ENCODE measurements around the gene TUBGCP3. TPM values are rescaled to one million over a fixed set of nuclear protein-coding genes. Genes with fewer than 3 reads are reported as not detected.

Gene TUBGCP3
- total RNA-seq, 1 donor: 17.0 TPM

GRCh38 chr13:112575675-112576074 lies 12.3 kb downstream of the TUBGCP3 start:
- TF ChIP-seq, protein P1, sequence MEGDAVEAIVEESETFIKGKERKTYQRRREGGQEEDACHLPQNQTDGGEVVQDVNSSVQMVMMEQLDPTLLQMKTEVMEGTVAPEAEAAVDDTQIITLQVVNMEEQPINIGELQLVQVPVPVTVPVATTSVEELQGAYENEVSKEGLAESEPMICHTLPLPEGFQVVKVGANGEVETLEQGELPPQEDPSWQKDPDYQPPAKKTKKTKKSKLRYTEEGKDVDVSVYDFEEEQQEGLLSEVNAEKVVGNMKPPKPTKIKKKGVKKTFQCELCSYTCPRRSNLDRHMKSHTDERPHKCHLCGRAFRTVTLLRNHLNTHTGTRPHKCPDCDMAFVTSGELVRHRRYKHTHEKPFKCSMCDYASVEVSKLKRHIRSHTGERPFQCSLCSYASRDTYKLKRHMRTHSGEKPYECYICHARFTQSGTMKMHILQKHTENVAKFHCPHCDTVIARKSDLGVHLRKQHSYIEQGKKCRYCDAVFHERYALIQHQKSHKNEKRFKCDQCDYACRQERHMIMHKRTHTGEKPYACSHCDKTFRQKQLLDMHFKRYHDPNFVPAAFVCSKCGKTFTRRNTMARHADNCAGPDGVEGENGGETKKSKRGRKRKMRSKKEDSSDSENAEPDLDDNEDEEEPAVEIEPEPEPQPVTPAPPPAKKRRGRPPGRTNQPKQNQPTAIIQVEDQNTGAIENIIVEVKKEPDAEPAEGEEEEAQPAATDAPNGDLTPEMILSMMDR (IDR thresholded peaks at IDR 0.05; ENCODE audit: extremely low read depth, low read depth, low read length): no peak
- H3K9me3 ChIP-seq (ENCODE audit: low read depth, low read length): no peaks in the 10 kb centered on the region
- peaks cover 93% of the 10 kb centered on the region for H3K79me2 ChIP-seq (ENCODE audit: insufficient read depth, low read length)
- DNase-seq (ENCODE audit: insufficient read length, low spot score, missing footprints): no peak
- H3K27ac ChIP-seq (ENCODE audit: low read depth, low read length): no peak overlapping the region
- no peaks in the 10 kb centered on the region for H3K27me3 ChIP-seq (ENCODE audit: insufficient read depth, low read length)
- H3K4me1 ChIP-seq (ENCODE audit: insufficient read depth, low read length): no peaks in the 10 kb centered on the region
- H4K20me1 ChIP-seq (ENCODE audit: insufficient read depth, low read length): peaks cover 14% of the 10 kb centered on the region
- H3K4me3 ChIP-seq (ENCODE audit: insufficient read depth, low read length): no peak overlapping the region
- H2AFZ ChIP-seq (ENCODE audit: low read length): no peak overlapping the region
- H3K4me2 ChIP-seq (ENCODE audit: insufficient read depth, low read length): no peak overlapping the region
- H3K36me3 ChIP-seq (ENCODE audit: insufficient read depth, low read length): no peaks in the 10 kb centered on the region

DNA sequence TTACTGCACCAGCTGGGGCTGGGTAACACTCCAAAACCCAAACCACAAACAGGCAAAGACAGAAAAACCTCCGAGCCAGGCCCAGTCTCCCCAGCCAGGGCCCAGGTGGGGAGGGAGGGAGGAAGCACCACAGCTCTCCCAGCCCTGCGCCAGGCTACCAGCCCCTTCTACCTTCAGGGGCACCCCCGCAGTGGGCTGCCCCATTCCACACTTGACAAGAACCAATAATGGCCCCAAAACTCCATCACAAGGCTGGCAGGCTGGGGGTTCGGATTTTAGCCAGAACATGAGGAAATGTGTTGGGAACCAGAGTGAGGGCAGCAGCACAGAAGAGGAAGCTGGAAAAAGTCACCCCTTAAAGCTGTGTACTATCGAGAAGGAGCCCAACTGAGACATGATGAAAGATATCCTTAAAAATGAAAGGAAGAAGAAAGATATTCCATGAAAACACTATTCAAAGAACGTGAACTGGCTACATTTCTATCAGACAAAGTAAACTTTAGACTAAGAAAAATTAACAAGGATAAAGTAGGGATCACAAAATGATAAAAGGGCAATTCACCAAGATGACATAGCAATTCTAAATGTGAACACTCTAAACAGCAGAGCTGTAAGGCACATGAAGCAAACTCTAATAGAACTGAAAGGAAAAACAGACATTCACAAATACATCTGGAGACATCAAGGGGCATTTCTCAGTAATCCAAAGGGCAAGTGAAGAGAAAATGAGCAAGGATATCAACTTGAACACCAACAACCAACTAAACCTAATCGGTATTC lies 12.9 kb downstream of the TUBGCP3 start:
- no peak overlapping the region for H3K4me3 ChIP-seq (ENCODE audit: insufficient read depth, low read length)
- H3K4me1 ChIP-seq (ENCODE audit: insufficient read depth, low read length): no peaks in the 10 kb centered on the region
- no peak overlapping the region for H3K4me2 ChIP-seq (ENCODE audit: insufficient read depth, low read length)
- peaks cover 91% of the 10 kb centered on the region for H3K79me2 ChIP-seq (ENCODE audit: insufficient read depth, low read length)
- H4K20me1 ChIP-seq (ENCODE audit: insufficient read depth, low read length): peaks cover 14% of the 10 kb centered on the region
- H3K9me3 ChIP-seq (ENCODE audit: low read depth, low read length): no peaks in the 10 kb centered on the region
- DNase-seq (ENCODE audit: insufficient read length, low spot score, missing footprints): no peak
- no peaks in the 10 kb centered on the region for H3K36me3 ChIP-seq (ENCODE audit: insufficient read depth, low read length)
- H3K27me3 ChIP-seq (ENCODE audit: insufficient read depth, low read length): no peaks in the 10 kb centered on the region
- no peak overlapping the region for H3K27ac ChIP-seq (ENCODE audit: low read depth, low read length)
- TF ChIP-seq, protein P1 (IDR thresholded peaks at IDR 0.05; ENCODE audit: extremely low read depth, low read depth, low read length): no peak
- no peak overlapping the region for H2AFZ ChIP-seq (ENCODE audit: low read length)

- H3K27ac ChIP-seq (ENCODE audit: low read depth, low read length): no peak overlapping the region
- TF ChIP-seq, protein P1 (IDR thresholded peaks at IDR 0.05; ENCODE audit: extremely low read depth, low read depth, low read length): no peak
Measured at GRCh38 chr13:112574416-112574815, 13.5 kb downstream of the TUBGCP3 start.

DNA sequence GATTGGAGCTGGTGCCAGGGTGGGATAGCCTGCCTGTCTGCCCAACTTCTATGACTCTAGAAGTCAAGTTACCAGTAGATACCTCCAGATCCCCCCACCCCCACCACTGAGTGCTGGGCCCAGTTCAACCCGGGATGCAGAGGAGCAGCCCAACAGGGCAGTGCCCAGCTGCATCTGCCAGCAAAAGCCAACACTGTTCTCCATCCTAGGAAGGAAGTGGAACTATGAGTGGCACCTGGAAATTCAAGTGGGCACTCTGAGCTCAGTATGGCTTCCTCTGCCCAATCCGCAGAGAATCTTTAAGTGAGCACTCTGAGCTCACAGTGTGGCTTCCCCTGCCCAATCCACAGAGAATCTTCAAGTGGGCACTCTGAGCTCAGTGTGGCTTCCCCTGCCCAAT lies 14.2 kb downstream of the TUBGCP3 start:
- no peaks in the 10 kb centered on the region for H3K9me3 ChIP-seq (ENCODE audit: low read depth, low read length)
- peaks cover 87% of the 10 kb centered on the region for H3K79me2 ChIP-seq (ENCODE audit: insufficient read depth, low read length)
- H3K27me3 ChIP-seq (ENCODE audit: insufficient read depth, low read length): no peaks in the 10 kb centered on the region
- H3K27ac ChIP-seq (ENCODE audit: low read depth, low read length): no peak overlapping the region
- no peak overlapping the region for H3K4me3 ChIP-seq (ENCODE audit: insufficient read depth, low read length)
- peaks cover 14% of the 10 kb centered on the region for H4K20me1 ChIP-seq (ENCODE audit: insufficient read depth, low read length)
- no peak overlapping the region for H3K4me2 ChIP-seq (ENCODE audit: insufficient read depth, low read length)
- H2AFZ ChIP-seq (ENCODE audit: low read length): no peak overlapping the region
- TF ChIP-seq, protein P1 (IDR thresholded peaks at IDR 0.05; ENCODE audit: extremely low read depth, low read depth, low read length): no peak
- DNase-seq (ENCODE audit: insufficient read length, low spot score, missing footprints): no peak
- no peaks in the 10 kb centered on the region for H3K4me1 ChIP-seq (ENCODE audit: insufficient read depth, low read length)
- no peaks in the 10 kb centered on the region for H3K36me3 ChIP-seq (ENCODE audit: insufficient read depth, low read length)

More at GRCh38 chr13:112574416-112574815, 13.5 kb downstream of the TUBGCP3 start:
- Histone ChIP-seq H2AFZ (ENCODE audit: low read length) (no peak overlapping the region), H3K4me2 (ENCODE audit: insufficient read depth, low read length) (no peak overlapping the region), H3K4me1 (ENCODE audit: insufficient read depth, low read length) (no peaks in the 10 kb centered on the region), H3K27me3 (ENCODE audit: insufficient read depth, low read length) (no peaks in the 10 kb centered on the region), H3K36me3 (ENCODE audit: insufficient read depth, low read length) (no peaks in the 10 kb centered on the region), H4K20me1 (ENCODE audit: insufficient read depth, low read length) (peaks cover 14% of the 10 kb centered on the region), H3K9me3 (ENCODE audit: low read depth, low read length) (no peaks in the 10 kb centered on the region), H3K4me3 (ENCODE audit: insufficient read depth, low read length) (no peak overlapping the region), H3K79me2 (ENCODE audit: insufficient read depth, low read length) (peaks cover 90% of the 10 kb centered on the region)
- DNase-seq (ENCODE audit: insufficient read length, low spot score, missing footprints): no peak

Data from osteoblast (primary cell).